ENCODE data around the gene ESRRG.

The ESRRG gene

GRCh38 chr1:216702170-216702569 lies 21.1 kb downstream of the ESRRG start:
- no peak for DNase-seq

DNA sequence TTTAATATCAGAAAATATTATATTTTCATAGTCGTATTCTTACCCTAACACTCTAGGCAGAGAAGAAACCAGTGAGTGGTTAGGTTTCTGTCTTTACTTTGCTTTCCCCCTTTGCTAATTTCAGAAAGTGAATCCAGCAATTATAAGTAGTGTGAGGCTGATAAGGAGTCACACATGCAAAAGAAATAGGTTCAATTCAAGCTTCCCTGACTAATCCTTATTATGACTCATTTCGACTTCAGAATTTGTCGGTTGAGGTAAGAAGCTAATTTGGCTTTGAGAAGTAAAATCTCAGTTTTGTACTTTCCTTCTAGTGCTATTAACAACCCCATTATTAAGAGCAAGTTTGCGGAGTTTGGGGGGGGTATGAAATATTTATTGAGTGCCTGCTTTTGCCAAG lies 22.4 kb downstream of the ESRRG start:
- DNase-seq, result no peak

- no peak for DNase-seq
Observed at GRCh38 chr1:216691710-216692109, 31.5 kb downstream of the ESRRG start.

DNA sequence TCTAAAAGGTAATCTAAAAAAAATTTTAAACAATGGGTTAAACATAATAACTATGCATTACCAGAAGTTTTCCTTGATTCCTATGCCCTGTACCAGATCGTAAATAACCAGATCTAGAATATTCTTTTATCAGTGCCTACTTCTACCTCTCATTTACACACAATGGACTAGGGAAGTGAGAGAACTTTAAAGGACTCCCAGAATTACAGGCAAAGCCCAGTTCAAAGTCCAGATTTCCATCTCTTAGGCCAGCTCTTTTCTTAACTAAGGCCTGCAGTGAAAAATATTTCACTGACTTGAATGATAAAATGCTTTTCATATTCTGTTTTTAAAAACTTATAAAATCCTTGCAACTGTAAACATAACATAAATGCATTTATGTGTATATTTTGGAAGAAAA lies 32.6 kb downstream of the ESRRG start:
- no peak for DNase-seq

- DNase-seq, result no peak
Observed at GRCh38 chr1:216688127-216688657, 35.0 kb downstream of the ESRRG start.

GRCh38 chr1:216686860-216687766 lies 36.1 kb downstream of the ESRRG start:
- no peak for DNase-seq

DNA sequence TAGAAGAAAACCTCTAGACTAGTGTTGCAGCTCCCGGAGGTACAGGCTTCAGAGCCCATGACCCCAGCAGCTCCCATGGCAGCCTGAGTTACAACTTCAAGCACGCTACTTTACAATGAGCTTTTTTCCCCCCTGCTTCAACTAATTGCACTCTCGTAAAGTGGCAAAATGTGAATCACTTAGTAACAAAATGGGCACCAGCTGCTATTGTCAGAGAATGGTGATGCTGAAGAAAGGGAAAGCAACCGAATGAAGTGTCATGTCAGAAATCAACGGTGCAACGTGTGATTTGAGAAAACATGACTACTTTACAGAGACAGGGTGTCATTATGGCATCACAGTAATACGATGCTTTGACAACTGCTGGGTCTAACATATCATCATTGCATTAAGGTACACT lies 40.5 kb downstream of the ESRRG start:
- DNase-seq, result no peak

DNA sequence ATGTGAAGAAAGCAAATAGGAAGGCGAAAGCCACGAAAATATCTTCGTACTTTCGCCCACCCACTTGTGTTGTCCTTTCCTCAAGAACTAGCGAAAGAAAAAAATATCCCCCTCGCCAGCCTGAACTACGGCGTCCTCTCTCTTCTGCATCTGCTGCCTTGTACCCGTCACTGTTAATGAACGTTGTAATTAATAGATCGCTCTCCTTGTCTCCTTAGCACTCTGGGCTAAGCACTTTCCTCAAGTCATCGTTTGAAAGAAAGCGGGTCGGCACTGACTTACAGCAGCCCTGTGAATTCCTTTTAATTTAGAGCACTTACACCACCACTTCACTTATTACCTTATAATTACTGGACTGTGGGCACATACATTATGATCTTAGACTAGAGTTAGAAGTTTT lies 44.1 kb downstream of the ESRRG start:
- no peak for DNase-seq

DNA sequence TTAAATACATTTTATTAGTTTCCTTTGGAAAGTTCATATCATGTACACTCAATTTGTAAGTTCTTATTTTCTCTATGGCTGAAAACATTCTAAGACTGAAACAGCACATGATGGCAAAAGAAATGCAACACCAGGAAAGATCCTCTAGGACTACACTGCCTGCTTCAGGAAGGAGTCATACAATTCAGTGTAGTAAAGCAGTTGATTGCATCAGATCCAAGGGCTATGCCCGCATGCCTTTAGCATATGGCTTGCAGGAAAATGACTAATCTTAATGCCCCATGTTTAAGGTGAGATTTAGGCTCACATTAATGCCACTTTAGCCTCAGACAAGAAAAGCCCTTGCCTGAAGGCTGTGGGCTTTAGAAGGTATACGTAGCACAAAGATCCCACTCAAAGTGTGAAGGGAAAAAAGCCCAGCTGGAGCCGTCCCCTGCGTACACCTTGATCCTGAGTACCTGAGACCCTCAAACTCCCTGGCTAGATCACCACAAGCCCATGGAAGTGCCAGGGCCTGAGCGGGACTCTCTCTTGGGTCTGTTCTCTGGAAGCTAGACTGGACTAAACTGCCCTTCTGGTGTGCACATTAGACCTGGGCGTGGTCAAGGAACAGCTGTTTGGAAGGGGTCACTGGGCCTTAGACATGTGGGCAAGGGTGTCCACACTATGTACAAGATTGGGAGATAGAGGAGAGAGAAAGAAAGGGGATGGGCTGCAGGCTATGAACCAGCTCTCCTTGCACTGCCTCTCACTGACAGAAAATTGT lies 52.9 kb downstream of the ESRRG start:
- DNase-seq, result no peak

DNA sequence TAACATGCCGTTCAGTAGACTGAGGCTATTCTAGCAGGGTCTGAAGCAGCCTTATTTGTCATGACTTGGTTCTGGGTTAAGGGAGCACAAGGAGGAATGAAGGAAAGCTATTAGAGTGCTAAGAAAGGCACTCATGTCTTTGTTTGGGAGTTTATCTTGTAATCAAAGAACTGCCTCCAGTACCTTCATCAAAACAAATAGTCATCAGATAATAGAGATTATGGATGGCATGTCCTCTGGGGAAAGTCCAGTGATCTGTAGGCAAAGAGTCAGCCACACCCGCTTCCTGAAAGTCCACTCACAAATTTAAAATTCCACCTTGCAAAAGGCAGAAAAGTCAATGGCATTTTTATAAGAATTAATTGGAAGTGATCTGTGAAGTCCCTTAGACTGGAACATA lies 56.8 kb downstream of the ESRRG start:
- no peak for DNase-seq

DNA sequence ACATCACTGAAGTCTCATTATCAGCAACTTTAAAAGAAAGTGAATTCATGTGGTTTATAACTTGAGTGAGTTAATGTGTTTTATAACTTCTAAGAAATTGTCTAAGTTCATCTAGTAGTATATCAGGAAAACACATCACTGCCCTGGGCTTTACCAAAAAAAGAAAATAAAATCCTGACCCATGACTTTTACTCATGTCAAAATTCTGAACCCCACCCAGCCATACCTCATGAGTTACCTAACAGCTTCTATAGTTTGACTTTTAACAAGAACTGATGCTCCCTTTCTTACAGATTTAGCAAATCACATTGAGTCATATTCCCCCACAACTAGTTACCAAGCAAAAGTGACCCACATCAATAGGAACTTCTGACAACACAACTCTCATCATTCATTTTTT lies 57.4 kb downstream of the ESRRG start:
- no peak for DNase-seq

DNA sequence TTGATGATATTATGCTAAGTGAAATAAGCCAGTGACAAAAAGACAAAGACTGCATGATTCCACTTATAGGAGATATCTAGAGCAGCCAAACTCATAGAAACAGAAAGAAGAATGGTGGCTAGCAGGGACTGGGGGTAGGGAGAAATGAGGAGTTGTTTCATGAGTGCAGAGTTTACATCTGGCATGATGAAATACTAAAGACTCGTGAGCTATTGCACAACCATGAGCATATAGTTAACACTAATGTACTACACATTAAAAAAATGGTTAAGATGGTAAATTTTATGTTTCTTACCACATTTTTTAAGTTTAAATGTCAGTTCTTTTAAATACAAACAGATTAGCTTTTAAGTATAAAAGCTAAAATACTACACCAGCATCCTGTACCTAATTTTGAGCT lies 57.8 kb downstream of the ESRRG start:
- DNase-seq, result no peak

DNA sequence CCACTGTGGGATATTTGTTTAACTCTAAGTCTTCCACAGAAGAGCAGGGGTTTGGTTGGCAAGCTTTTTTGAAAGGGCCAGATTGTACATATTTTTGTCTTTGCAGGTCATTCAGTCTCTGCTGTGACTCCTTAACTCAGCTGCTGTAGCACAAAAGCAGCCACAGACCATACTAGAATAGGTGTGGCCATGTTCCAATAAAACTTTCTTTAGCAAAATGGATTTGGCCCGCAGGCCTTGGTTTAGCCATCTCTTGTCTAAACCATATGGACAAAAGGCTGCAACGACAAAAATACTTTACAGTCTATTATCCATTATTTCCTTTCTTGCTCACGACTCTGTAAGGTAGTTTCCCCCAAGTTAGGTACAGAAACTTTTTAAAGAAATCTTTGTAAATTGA lies 60.5 kb downstream of the ESRRG start:
- DNase-seq, result no peak

GRCh38 chr1:216660561-216660960 lies 62.7 kb downstream of the ESRRG start:
- DNase-seq, result no peak

GRCh38 chr1:216653001-216653400 lies 70.2 kb downstream of the ESRRG start:
- DNase-seq, result no peak

DNA sequence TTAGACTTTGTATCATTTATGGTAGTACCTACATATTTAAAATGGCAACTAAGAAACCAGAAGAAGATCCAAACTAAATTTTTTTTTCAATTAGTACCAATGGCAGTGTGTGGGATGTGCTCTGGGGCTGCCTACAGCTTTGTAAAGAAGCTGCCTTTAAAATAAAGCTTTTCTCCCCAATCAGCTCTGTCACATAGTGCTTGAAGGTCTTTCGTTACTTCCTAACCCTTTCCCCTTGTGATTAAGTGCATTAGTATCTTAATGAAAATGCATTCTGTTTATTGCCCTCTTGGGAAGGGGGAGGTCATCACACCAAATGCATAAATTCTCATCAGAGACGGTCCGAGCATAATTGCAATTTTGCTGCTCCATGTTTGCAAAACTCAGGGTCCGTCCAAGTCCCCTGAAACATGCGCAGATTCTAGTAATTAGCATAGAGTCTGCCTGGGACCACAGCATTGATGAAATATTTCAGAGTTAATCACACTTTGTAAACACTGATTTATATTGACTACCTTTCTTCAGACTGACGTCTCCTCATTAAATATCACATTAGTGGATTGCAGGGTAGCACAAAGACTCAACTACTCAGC lies 71.3 kb downstream of the ESRRG start:
- no peak for DNase-seq

DNA sequence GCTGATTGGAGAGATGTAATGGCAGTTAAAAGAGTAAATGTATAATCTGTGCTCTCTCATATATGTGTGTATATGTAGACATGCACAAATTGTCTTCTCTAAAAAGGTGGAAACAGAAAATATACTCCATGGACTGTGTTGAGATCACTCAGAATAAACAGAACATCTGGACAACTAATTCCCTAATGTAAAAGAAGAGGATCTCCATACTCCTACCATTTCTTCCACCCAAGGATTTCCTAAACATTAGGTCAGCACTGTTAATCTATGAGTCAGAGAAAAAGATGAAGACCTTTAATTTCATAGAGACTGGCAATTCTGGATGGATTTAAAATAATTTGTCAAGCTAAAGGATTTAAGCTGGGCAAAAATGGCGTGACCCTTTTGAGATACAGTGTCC lies 80.1 kb downstream of the ESRRG start:
- DNase-seq, result no peak

DNA sequence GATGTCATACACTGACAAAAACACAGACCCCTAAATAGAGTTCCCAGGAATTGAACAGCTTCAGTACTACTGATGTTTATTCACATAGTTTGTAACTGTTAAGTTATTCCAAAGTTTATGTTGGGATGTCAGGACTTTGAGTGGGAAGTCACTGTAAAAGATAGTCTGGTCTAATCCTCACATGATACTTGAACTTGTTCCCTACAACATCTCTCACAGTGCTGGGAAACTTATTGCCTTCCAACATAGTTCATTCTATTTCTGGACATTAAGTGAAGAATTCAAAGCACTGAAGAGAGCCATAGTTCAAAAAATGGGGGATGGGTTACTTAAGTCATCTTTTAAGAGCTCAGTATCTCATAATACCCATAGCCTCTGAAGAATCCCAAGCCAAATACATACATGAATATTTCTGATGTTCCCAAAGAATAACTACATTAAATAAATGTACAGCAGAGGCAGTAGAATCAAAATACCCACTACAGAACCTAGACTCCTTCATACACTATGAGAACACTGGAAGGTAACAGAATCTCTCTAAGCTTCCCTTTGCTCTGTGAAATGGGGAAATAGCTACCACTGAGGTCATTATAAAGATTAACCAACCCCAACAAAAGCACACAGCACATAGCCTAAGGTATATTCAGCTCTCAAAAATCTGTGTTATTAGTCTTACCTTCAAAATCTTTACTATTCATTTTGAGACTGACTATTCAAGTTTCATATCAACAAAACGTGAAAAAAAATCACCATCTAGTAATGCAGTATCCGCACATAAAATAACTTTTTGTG lies 81.4 kb downstream of the ESRRG start:
- DNase-seq, result no peak

- no peak for DNase-seq
Observed at GRCh38 chr1:216640100-216640499, 83.1 kb downstream of the ESRRG start.

GRCh38 chr1:216632980-216633379 lies 90.2 kb downstream of the ESRRG start:
- no peak for DNase-seq

- no peak for DNase-seq
Observed at GRCh38 chr1:216630532-216630931, 92.7 kb downstream of the ESRRG start.

DNA sequence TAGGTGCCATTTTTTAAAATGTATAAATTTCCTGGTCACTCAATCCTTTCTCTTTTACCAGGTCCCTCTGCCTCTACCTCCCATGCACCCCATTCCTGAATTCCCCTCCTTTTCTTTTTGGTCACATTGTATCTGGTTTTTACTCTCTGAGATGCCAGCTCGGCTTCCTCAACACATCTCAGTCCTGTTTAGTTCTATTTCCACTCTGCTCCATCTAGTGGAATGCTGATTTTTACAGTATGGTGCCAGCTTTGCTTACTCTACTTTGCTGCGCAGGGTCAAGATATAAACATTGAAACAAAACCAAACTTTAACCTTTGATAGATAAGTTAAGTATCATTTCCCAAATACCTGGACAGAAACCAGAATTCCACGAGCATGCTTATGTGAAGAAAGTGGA lies 96.0 kb downstream of the ESRRG start:
- DNase-seq, result no peak

All from NCI-H187 treated with DMSO at 0.1 percent for 48 hours (cell line).